Gastrocnemius medialis (tissue), 4 donors: Measurements from ENCODE around the gene TXNRD2.

ENCODE experiments used
- POLR2A ChIP-seq, 2 donors: fragments of 450-650 bp; IDR thresholded peaks; one replicate each; pipeline ENCODE4 v1.6.1; 2017; ENCODE audit warnings: antibody characterized with exemption in 2 of 2, mild to moderate bottlenecking in 2 of 2, moderate library complexity in 2 of 2
- TF ChIP-seq, protein P1 (sequence below), 5 experiments: fragments of 450-650 bp in 3 of 5; fragments of 200-600 bp in 2 of 5; sonication (generic) in 2 of 5; IDR thresholded peaks in 4 of 5; conservative IDR thresholded peaks in 1 of 5; 1 replicate in 4 of 5; 2 replicates in 1 of 5; pipeline ENCODE4 v1.5.1; 2016 to 2019; ENCODE audit warnings: antibody characterized with exemption in 5 of 5, mild to moderate bottlenecking in 3 of 5, moderate library complexity in 3 of 5

GRCh38 chr22:19931514-19931913 is 10.1 kb downstream of the TXNRD2 start:
- TF ChIP-seq POLR2A (IDR thresholded peaks at IDR 0.05), result no peak
- TF ChIP-seq, protein P1, sequence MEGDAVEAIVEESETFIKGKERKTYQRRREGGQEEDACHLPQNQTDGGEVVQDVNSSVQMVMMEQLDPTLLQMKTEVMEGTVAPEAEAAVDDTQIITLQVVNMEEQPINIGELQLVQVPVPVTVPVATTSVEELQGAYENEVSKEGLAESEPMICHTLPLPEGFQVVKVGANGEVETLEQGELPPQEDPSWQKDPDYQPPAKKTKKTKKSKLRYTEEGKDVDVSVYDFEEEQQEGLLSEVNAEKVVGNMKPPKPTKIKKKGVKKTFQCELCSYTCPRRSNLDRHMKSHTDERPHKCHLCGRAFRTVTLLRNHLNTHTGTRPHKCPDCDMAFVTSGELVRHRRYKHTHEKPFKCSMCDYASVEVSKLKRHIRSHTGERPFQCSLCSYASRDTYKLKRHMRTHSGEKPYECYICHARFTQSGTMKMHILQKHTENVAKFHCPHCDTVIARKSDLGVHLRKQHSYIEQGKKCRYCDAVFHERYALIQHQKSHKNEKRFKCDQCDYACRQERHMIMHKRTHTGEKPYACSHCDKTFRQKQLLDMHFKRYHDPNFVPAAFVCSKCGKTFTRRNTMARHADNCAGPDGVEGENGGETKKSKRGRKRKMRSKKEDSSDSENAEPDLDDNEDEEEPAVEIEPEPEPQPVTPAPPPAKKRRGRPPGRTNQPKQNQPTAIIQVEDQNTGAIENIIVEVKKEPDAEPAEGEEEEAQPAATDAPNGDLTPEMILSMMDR (IDR thresholded peaks at IDR 0.05 in 4 of 5, conservative IDR thresholded peaks at IDR 0.05 in 1 of 5), result no peak
